Activated B cell treated with CpG ODN at 0.5 μM for 24 hours (primary cell): ENCODE measurements around the gene EBF4. TPM values are rescaled to one million over a fixed set of nuclear protein-coding genes. Genes with fewer than 3 reads are reported as not detected.

Source experiments
- ATAC-seq: fragments of 200-7000 bp; cut with Tn5 transposase; one replicate; pipeline ENCODE4 v1.10.0; 2021; ENCODE audit warnings: low read depth, mild to moderate bottlenecking, moderate library complexity
- CTCF ChIA-PET: fragments of 350-600 bp; sonication (Branson Sonifier 250); formaldehyde crosslinking; loops from one replicate; lab custom pipeline; 2021; ENCODE audit warnings: antibody characterized with exemption; lab: Charles Lee
- POLR2A ChIA-PET: fragments of 350-600 bp; sonication (Branson Sonifier 250); formaldehyde crosslinking; loops from one replicate; lab custom pipeline; 2021; ENCODE audit warnings: antibody characterized with exemption; lab: Charles Lee
- DNase-seq: peaks from one replicate; pipeline ENCODE4 v3.0.0; 2022
- H3K27ac Mint-ChIP-seq: one replicate; pipeline ENCODE4 v1.8.0; 2020; ENCODE audit warnings: mixed read lengths
- H3K27me3 Mint-ChIP-seq: one replicate; pipeline ENCODE4 v1.8.0; 2021; ENCODE audit warnings: mixed read lengths
- H3K36me3 Mint-ChIP-seq: one replicate; pipeline ENCODE4 v1.8.0; 2021; ENCODE audit warnings: low read depth, mixed read lengths
- H3K4me1 Mint-ChIP-seq: one replicate; pipeline ENCODE4 v1.8.0; 2021; ENCODE audit warnings: mixed read lengths
- H3K4me3 Mint-ChIP-seq: one replicate; pipeline ENCODE4 v1.8.0; 2020; ENCODE audit warnings: mild to moderate bottlenecking, mixed read lengths
- H3K9me3 Mint-ChIP-seq: one replicate; pipeline ENCODE4 v1.8.0; 2020; ENCODE audit warnings: mixed read lengths
- CTCF ChIP-seq: fragments of 200-600 bp; IDR thresholded peaks from one replicate; pipeline ENCODE4 v1.8.0; 2022; ENCODE audit warnings: antibody characterized with exemption, mild to moderate bottlenecking
- intact Hi-C: fragments of 100-400 bp; cut with micrococcal nuclease; formaldehyde crosslinking; loops from one replicate; pipeline ENCODE4 v1.15.1; 2024
- total RNA-seq: library from RNA; stranded (reverse); gene quantifications from 2 replicates; pipeline ENCODE4 v1.2.3, GENCODE V29; 2022

The EBF4 gene
- total RNA-seq, 1 donor from 2014 or later, result 2.4 TPM

GRCh38 chr20:2760952-2761305, 68.3 kb downstream of the EBF4 start:
- Mint-ChIP-seq H3K4me1 (no peaks in the 10 kb centered on the region), H3K27me3 (peaks cover 34% of the 10 kb centered on the region), H3K9me3 (no peaks in the 10 kb centered on the region), H3K36me3 (no peaks in the 10 kb centered on the region), H3K27ac (no peak overlapping the region), H3K4me3 (no peak overlapping the region)
- ChIA-PET CTCF (no interaction called here), POLR2A (no interaction called here)
- ATAC-seq (no peak), DNase-seq (no peak)
- intact Hi-C loops, result no loop called here
- no peak for TF ChIP-seq CTCF

GRCh38 chr20:2761885-2762284, 69.3 kb downstream of the EBF4 start:
- intact Hi-C loops, result no loop called here
- H3K4me1 Mint-ChIP-seq, result no peaks in the 10 kb centered on the region
- POLR2A ChIA-PET, result no interaction called here
- H3K4me3 Mint-ChIP-seq, result no peak overlapping the region
- H3K36me3 Mint-ChIP-seq, result no peaks in the 10 kb centered on the region
- no peak for TF ChIP-seq CTCF
- H3K9me3 Mint-ChIP-seq, result no peaks in the 10 kb centered on the region
- ATAC-seq (no peak), DNase-seq (no peak)
- CTCF ChIA-PET, result no interaction called here
- peaks cover 25% of the 10 kb centered on the region for H3K27me3 Mint-ChIP-seq
- no peak overlapping the region for H3K27ac Mint-ChIP-seq

- intact Hi-C loops, result no loop called here
- ChIA-PET CTCF (no interaction called here), POLR2A (interaction anchor here (0.6 kb wide), 1 partner anchor 78 kb away, joined by 4 read pairs; no protein-coding TSS in a partner anchor)
- H3K27ac Mint-ChIP-seq, result no peak overlapping the region
- H3K27me3 Mint-ChIP-seq, result peaks cover 27% of the 10 kb centered on the region
- TF ChIP-seq CTCF, result no peak
- H3K4me3 Mint-ChIP-seq, result no peak overlapping the region
- DNase-seq (no peak), ATAC-seq (no peak)
- H3K9me3 Mint-ChIP-seq, result no peaks in the 10 kb centered on the region
- no peaks in the 10 kb centered on the region for H3K36me3 Mint-ChIP-seq
- H3K4me1 Mint-ChIP-seq, result no peaks in the 10 kb centered on the region
Measured at GRCh38 chr20:2762578-2763131, 70.1 kb downstream of the EBF4 start.

GRCh38 chr20:2763186-2763585, 70.6 kb downstream of the EBF4 start:
- Mint-ChIP-seq H3K27ac (no peak overlapping the region), H3K27me3 (peaks cover 25% of the 10 kb centered on the region), H3K4me3 (no peak overlapping the region), H3K9me3 (no peaks in the 10 kb centered on the region), H3K36me3 (no peaks in the 10 kb centered on the region), H3K4me1 (no peaks in the 10 kb centered on the region)
- no peak for TF ChIP-seq CTCF
- CTCF ChIA-PET, result no interaction called here
- no peak for DNase-seq
- ATAC-seq, result no peak
- POLR2A ChIA-PET, result interaction anchor here (0.6 kb wide), 1 partner anchor 78 kb away, joined by 4 read pairs; no protein-coding TSS in a partner anchor
- intact Hi-C loops, result no loop called here

GRCh38 chr20:2767768-2768631, 75.4 kb downstream of the EBF4 start:
- DNase-seq (no peak), ATAC-seq (no peak)
- H3K27me3 Mint-ChIP-seq, result peaks cover 28% of the 10 kb centered on the region
- intact Hi-C loops, result no loop called here
- H3K4me3 Mint-ChIP-seq, result no peak overlapping the region
- no peaks in the 10 kb centered on the region for H3K4me1 Mint-ChIP-seq
- ChIA-PET POLR2A (no interaction called here), CTCF (no interaction called here)
- no peaks in the 10 kb centered on the region for H3K9me3 Mint-ChIP-seq
- no peaks in the 10 kb centered on the region for H3K36me3 Mint-ChIP-seq
- H3K27ac Mint-ChIP-seq, result no peak overlapping the region
- TF ChIP-seq CTCF, result no peak
